HL-60 (cell line): ENCODE measurements around the gene RBFA.

Source experiments
- DNase-seq, 2 experiments: peaks; one replicate each; pipeline ENCODE4 v3.0.0-alpha.2; 2010 to 2020; ENCODE audit warnings: low read depth in 1 of 2, low spot score in 1 of 2
- H3K27ac ChIP-seq: fragments of 250-450 bp; sonication (Bioruptor Pico); replicated peaks from 2 replicates; pipeline ENCODE4 v1.5.1; 2020; ENCODE audit warnings: mild to moderate bottlenecking, moderate library complexity
- H3K27me3 ChIP-seq: fragments of 250-450 bp; sonication (Bioruptor Pico); 2 replicates; pipeline ENCODE4 v1.5.1; 2021; ENCODE audit warnings: mild to moderate bottlenecking, moderate library complexity; ENCODE audit not compliant: insufficient read depth, poor library complexity, severe bottlenecking
- H3K4me3 ChIP-seq: replicated peaks from 2 replicates; pipeline ENCODE4 v1.5.1; 2011; ENCODE audit warnings: mild to moderate bottlenecking, control low read depth, low read length; ENCODE audit not compliant: insufficient read depth
- CTCF ChIP-seq: IDR thresholded peaks from one replicate; pipeline ENCODE4 v1.5.1; 2011; ENCODE audit warnings: low read length, control low read depth, inconsistent platforms; ENCODE audit not compliant: insufficient read depth
- GABPA ChIP-seq: IDR thresholded peaks from 2 replicates; pipeline ENCODE4 v1.6.1; 2012; ENCODE audit warnings: low read depth
- POLR2AphosphoS5 ChIP-seq: IDR thresholded peaks from 2 replicates; pipeline ENCODE4 v1.6.1; 2012; ENCODE audit warnings: low read depth
- REST ChIP-seq: IDR thresholded peaks from 2 replicates; pipeline ENCODE4 v1.6.1; 2012; ENCODE audit warnings: low read depth; ENCODE audit not compliant: insufficient replicate concordance
- SPI1 ChIP-seq: IDR thresholded peaks from 2 replicates; pipeline ENCODE4 v1.6.1; 2012; ENCODE audit warnings: low read depth, mild to moderate bottlenecking, borderline replicate concordance

RBFA gene

GRCh38 chr18:80059945-80060344 is 25.7 kb downstream of the RBFA start:
- TF ChIP-seq GABPA: no peak
- TF ChIP-seq CTCF: no peak
- no peak for TF ChIP-seq SPI1
- no peak for TF ChIP-seq POLR2AphosphoS5
- no peak for TF ChIP-seq REST

GRCh38 chr18:80065705-80066104 is 31.5 kb downstream of the RBFA start:
- no peak overlapping the region for H3K27ac ChIP-seq
- no peak for DNase-seq
- TF ChIP-seq REST: no peak
- no peak for TF ChIP-seq SPI1
- no peak for TF ChIP-seq CTCF
- TF ChIP-seq GABPA: no peak
- TF ChIP-seq POLR2AphosphoS5: no peak
- H3K27me3 ChIP-seq: no peaks in the 10 kb centered on the region
- H3K4me3 ChIP-seq: no peak overlapping the region

More at GRCh38 chr18:80059945-80060344, 25.7 kb downstream of the RBFA start:
- Histone ChIP-seq H3K4me3 (no peak overlapping the region), H3K27me3 (no peaks in the 10 kb centered on the region), H3K27ac (no peak overlapping the region)
- DNase-seq: no peak

GRCh38 chr18:80067321-80067720 is 33.1 kb downstream of the RBFA start:
- no peak for TF ChIP-seq REST
- no peak for TF ChIP-seq SPI1
- no peak for TF ChIP-seq POLR2AphosphoS5

More at GRCh38 chr18:80067321-80067720, 33.1 kb downstream of the RBFA start:
- no peak overlapping the region for H3K27ac ChIP-seq
- no peaks in the 10 kb centered on the region for H3K27me3 ChIP-seq
- no peak overlapping the region for H3K4me3 ChIP-seq
- no peak for DNase-seq
